Measurements from ENCODE around the gene MED10.

GRCh38 chr5:6402939-6403338 lies 24.6 kb upstream of the MED10 start:
- TF ChIP-seq, protein P1, sequence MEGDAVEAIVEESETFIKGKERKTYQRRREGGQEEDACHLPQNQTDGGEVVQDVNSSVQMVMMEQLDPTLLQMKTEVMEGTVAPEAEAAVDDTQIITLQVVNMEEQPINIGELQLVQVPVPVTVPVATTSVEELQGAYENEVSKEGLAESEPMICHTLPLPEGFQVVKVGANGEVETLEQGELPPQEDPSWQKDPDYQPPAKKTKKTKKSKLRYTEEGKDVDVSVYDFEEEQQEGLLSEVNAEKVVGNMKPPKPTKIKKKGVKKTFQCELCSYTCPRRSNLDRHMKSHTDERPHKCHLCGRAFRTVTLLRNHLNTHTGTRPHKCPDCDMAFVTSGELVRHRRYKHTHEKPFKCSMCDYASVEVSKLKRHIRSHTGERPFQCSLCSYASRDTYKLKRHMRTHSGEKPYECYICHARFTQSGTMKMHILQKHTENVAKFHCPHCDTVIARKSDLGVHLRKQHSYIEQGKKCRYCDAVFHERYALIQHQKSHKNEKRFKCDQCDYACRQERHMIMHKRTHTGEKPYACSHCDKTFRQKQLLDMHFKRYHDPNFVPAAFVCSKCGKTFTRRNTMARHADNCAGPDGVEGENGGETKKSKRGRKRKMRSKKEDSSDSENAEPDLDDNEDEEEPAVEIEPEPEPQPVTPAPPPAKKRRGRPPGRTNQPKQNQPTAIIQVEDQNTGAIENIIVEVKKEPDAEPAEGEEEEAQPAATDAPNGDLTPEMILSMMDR (IDR thresholded peaks at IDR 0.05; ENCODE audit: low read depth, low read length) = no peak
- no peak for TF ChIP-seq POLR2A (IDR thresholded peaks at IDR 0.05; ENCODE audit: extremely low read depth, insufficient read length)

All from NB4 (cell line).